GM19099 (cell line): ENCODE measurements around the gene PYDC1.

Experiments
- POLR2A ChIP-seq: IDR thresholded peaks from 3 replicates; pipeline ENCODE4 v1.6.1; 2011; ENCODE audit warnings: low read depth; ENCODE audit not compliant: insufficient read length; ENCODE audit errors: extremely low read depth

PYDC1 gene

GRCh38 chr16:31229501-31229900 lies 12.6 kb upstream of the PYDC1 start:
- TF ChIP-seq POLR2A, result no peak

- no peak for TF ChIP-seq POLR2A
Observed at GRCh38 chr16:31228206-31228605, 11.3 kb upstream of the PYDC1 start.

GRCh38 chr16:31225193-31225592 lies 8.3 kb upstream of the PYDC1 start:
- TF ChIP-seq POLR2A, result no peak

GRCh38 chr16:31224092-31224955 lies 7.4 kb upstream of the PYDC1 start:
- TF ChIP-seq POLR2A, result no peak

- TF ChIP-seq POLR2A, result no peak
Observed at GRCh38 chr16:31223044-31223443, 6.1 kb upstream of the PYDC1 start.

GRCh38 chr16:31221357-31222160 lies 4.6 kb upstream of the PYDC1 start:
- no peak for TF ChIP-seq POLR2A

GRCh38 chr16:31219154-31219741 lies 2.3 kb upstream of the PYDC1 start:
- no peak for TF ChIP-seq POLR2A

GRCh38 chr16:31217136-31217530 lies 198 bp upstream of the PYDC1 start:
- TF ChIP-seq POLR2A, result no peak

- TF ChIP-seq POLR2A, result no peak
Observed at GRCh38 chr16:31215287-31216162, 1.4 kb downstream of the PYDC1 start.

- TF ChIP-seq POLR2A, result no peak
Observed at GRCh38 chr16:31214708-31215286, 2.1 kb downstream of the PYDC1 start.

- no peak for TF ChIP-seq POLR2A
Observed at GRCh38 chr16:31213877-31214707, 2.8 kb downstream of the PYDC1 start, which contains the start of gene TRIM72. Gene TRIM72, plus strand, starts transcription at chr16:31214119. Its CDS starts 620 bp downstream, at chr16:31214739.

- TF ChIP-seq POLR2A, result no peak
Observed at GRCh38 chr16:31213342-31213741, 3.6 kb downstream of the PYDC1 start.

GRCh38 chr16:31206776-31207175 lies 10.2 kb downstream of the PYDC1 start:
- TF ChIP-seq POLR2A, result no peak
